ENCODE results near the gene KNDC1. TPM values are rescaled to one million over a fixed set of nuclear protein-coding genes. Genes with fewer than 3 reads are reported as not detected.

Gene KNDC1
- total and polyA plus RNA-seq, 2 of the 13 experiments (the other 11 are each of a cell fraction or from before 2014, with no cell fraction given) = 0.69 TPM; not detected in 1

DNA sequence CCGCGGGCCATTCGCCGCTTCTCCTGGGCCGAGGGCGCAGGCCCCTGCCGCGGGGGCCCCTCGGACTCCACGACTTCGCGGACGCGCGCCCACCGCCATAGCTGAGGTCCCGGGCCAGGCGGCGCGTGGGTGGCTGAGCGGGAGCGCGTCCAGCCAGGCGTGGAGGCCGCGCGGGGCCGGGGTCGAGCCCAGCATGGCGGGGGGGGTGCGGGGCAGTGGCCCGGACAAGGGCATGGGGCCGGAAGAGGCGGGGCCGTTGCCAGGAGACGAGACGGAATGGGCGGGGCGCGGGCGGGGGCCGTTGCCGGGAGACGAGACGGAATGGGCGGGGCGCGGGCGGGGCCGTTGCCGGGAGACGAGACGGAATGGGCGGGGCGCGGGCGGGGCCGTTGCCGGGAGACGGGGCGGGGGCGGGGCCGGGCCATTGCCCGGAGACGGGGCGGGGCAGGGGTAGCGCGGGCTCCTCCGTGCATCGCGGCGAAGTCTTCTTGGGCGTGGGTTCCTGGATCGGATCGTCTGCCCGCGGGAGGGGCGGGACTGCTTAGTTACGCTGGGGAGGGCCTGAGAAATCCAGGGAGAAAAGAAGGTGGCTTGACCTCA, 101.8 kb downstream of the KNDC1 start (continued):
- TF ChIP-seq PAX8 (CRISPR knock-in tag; IDR thresholded peaks at IDR 0.05; ENCODE audit: borderline replicate concordance) (no peak), HDAC1 (CRISPR knock-in tag; IDR thresholded peaks at IDR 0.05) (no peak), RNF2 (conservative IDR thresholded peaks at IDR 0.05; ENCODE audit: low read depth) (no peak), BHLHE40 (IDR thresholded peaks at IDR 0.05; ENCODE audit: low read length) (no peak), ZNF329 (CRISPR knock-in tag; IDR thresholded peaks at IDR 0.05; ENCODE audit: low read depth) (no peak), SP4 (CRISPR knock-in tag; IDR thresholded peaks at IDR 0.05) (peak; percentile 48; the same call in 1 of the 2 replicates), TARDBP (CRISPR knock-in tag; IDR thresholded peaks at IDR 0.05) (no peak), ZNF101 (CRISPR knock-in tag; IDR thresholded peaks at IDR 0.05; ENCODE audit: borderline replicate concordance, low read depth) (no peak), NFATC3 (CRISPR knock-in tag; IDR thresholded peaks at IDR 0.05) (no peak), MLLT10 (CRISPR knock-in tag; IDR thresholded peaks at IDR 0.05) (no peak), U2AF1 (optimal IDR thresholded peaks at IDR 0.05; ENCODE audit: low read depth, low read length) (no peak), ZKSCAN5 (CRISPR knock-in tag; IDR thresholded peaks at IDR 0.05) (no peak), ZNF740 (CRISPR knock-in tag; IDR thresholded peaks at IDR 0.05) (peak; percentile 66; the same call in 1 of the 2 replicates), SOX13 (IDR thresholded peaks at IDR 0.05) (no peak), SOX13 (CRISPR knock-in tag; conservative IDR thresholded peaks at IDR 0.05 in 1 of 2, IDR thresholded peaks at IDR 0.05 in 1 of 2) (no peak), YEATS4 (CRISPR knock-in tag; IDR thresholded peaks at IDR 0.05; ENCODE audit: borderline replicate concordance) (0 out of 2 replicates have a peak, but pooled peaks have one; percentile 28), NONO (IDR thresholded peaks at IDR 0.05) (no peak), NONO (CRISPR knock-in tag; conservative IDR thresholded peaks at IDR 0.05) (no peak), ZFX (CRISPR knock-in tag; IDR thresholded peaks at IDR 0.05; ENCODE audit: low read depth) (peak; percentile 66), ZBTB3 (CRISPR knock-in tag; IDR thresholded peaks at IDR 0.05; ENCODE audit: borderline replicate concordance, low read depth) (no peak), ATRX (CRISPR knock-in tag; IDR thresholded peaks at IDR 0.05; ENCODE audit: borderline replicate concordance) (no peak), ZNF800 (CRISPR knock-in tag; IDR thresholded peaks at IDR 0.05) (no peak), ZBTB42 (CRISPR knock-in tag; IDR thresholded peaks at IDR 0.05) (no peak), HMG20A (CRISPR knock-in tag; IDR thresholded peaks at IDR 0.05; ENCODE audit: borderline replicate concordance) (no peak)
- TF ChIP-seq, protein P1, sequence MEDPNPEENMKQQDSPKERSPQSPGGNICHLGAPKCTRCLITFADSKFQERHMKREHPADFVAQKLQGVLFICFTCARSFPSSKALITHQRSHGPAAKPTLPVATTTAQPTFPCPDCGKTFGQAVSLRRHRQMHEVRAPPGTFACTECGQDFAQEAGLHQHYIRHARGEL (CRISPR knock-in tag; IDR thresholded peaks at IDR 0.05) = no peak
- TF ChIP-seq, protein P2, sequence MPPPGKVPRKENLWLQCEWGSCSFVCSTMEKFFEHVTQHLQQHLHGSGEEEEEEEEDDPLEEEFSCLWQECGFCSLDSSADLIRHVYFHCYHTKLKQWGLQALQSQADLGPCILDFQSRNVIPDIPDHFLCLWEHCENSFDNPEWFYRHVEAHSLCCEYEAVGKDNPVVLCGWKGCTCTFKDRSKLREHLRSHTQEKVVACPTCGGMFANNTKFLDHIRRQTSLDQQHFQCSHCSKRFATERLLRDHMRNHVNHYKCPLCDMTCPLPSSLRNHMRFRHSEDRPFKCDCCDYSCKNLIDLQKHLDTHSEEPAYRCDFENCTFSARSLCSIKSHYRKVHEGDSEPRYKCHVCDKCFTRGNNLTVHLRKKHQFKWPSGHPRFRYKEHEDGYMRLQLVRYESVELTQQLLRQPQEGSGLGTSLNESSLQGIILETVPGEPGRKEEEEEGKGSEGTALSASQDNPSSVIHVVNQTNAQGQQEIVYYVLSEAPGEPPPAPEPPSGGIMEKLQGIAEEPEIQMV (CRISPR knock-in tag; IDR thresholded peaks at IDR 0.05; ENCODE audit: low read depth) = no peak
- TF ChIP-seq, protein P3, sequence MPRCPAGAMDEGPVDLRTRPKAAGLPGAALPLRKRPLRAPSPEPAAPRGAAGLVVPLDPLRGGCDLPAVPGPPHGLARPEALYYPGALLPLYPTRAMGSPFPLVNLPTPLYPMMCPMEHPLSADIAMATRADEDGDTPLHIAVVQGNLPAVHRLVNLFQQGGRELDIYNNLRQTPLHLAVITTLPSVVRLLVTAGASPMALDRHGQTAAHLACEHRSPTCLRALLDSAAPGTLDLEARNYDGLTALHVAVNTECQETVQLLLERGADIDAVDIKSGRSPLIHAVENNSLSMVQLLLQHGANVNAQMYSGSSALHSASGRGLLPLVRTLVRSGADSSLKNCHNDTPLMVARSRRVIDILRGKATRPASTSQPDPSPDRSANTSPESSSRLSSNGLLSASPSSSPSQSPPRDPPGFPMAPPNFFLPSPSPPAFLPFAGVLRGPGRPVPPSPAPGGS (CRISPR knock-in tag; IDR thresholded peaks at IDR 0.05) = no peak

All from HepG2 (cell line).